GM21825 (cell line): ENCODE data around the gene OR10D3.
A peak's percentile ranks its signal among the peaks of the same experiment; 100 is the strongest.
"Not testable (repeated sequence)": the region's sequence is repeated elsewhere in the genome, so short reads cannot be mapped to it uniquely, and the experiment has no call there.

Experiments
- ATAC-seq: cut with Tn5 transposase; IDR thresholded peaks from one replicate; pipeline ENCODE4 v1.9.1; 2021; ENCODE audit warnings: mild to moderate bottlenecking, moderate library complexity; ENCODE audit not compliant: unreplicated experiment

OR10D3 gene

DNA sequence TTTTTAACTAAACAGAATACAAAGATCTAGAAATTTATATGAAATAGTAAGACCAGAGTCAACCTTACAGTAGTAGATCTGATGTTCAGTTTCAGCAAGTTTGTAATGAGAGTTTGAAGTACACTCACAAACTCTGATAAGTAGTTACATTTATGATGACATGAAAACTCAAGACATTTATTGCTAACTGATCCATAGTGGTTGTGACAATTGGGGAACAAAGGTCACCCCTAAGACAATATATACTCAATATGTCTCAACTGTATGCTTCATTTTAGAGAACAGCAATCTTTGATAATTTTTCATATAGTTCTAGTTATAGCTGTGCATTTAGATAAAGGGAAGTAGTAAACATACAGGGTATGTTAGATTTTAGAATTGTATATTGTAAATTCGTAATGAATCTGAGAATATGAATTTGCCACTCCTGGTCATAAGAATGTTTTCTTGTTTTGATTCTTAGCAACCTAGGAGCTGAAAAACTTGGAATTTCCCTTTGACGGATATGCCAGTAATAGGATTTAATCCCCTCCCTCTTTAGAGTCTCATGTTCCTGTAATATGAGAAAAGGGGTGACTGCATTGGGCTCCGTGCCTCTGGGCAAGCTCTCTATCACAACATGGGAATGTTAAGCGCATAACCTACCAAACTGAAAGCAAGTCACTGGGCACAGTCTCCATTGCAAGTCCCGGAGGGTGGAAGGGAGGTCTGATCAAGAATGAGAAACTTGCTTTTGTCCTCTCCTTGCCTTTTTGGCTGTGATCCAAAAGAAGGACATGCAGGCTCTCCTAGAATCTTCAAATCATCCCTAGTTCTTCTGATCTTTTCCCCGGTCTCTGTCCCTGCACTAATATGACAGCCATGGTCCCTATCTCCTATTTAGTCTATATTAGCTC lies 11.4 kb downstream of the OR10D3 start:
- ATAC-seq: no peak

DNA sequence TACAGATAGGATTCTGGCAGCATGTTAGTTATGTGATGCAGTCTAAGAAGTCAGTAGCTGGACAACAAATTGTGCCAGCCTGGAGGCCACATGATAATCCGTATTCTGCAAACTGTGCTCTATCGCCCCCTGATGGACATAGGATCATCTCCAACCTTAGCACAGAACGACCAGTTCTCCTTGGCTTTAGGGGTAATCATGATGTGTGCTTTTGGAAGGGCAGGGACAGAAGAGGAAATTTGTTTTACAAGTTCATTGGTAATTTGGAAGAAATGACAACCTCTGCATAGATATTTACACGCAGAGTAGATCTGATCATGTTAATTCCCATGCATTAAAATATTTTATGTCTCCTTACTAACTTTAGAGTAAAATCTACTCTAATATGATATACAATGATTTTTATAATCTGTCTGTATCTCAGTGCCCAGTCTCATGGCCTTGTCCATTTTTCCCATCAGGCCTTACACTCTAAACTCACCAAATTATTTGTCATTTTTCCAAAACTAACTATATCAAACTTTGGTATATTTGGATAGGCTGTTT lies 12.1 kb downstream of the OR10D3 start:
- ATAC-seq: peak; percentile 86

DNA sequence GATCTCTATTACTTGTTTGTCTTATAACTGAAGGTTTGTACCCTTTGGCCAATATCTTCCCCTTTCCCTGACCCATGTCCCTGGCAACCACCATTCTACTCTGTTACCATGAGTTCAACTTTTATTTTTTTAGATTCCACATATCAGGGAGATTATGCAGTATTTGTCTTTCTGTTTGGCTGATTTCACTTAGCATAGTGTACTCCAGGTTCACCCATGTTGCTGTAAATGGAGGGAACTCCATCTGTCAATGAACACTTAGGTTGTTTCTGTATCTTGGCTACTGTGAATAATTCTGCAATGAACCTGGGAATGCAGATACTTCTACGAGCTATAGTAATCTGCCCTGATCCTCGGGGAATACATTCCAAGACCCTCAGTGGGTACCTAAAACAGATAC lies 14.9 kb downstream of the OR10D3 start:
- no peak for ATAC-seq

DNA sequence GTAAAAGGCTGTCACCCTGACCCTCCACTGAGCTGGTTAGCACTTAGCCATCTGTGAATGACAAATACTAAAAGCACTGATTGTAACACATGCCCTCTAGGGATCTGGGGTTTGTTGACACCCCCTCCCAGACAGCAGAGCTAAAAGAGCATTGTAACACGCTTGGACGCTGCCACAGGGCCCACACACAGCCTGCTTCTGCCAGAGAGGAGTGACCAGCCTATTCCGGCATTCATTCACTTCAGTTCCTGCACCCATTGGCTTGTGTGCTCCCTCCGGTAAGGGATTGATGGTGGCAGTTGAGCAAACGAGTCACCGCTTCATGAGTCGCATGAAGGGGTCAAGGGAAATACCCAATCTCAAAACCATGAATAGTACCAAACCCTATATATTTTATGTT lies 15.8 kb downstream of the OR10D3 start:
- ATAC-seq: no peak

DNA sequence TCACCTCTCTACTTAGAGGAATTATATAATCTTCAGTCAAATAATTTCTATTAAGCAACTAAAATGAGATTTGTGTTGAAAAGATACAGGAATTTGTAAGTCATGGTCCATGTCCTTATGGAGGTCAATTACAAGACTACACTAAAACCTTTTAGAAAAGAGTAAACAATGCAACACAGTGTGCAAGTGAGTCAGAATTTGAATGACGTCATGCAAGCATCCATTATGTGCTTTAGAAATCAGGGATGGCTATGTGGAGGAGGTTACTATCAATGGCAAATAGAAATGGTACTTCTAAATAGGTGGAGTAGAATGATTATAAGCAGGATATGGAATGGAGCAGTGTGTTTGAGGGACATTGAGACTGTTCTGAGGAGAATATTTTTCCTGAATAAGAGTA lies 16.6 kb downstream of the OR10D3 start:
- ATAC-seq: no peak

DNA sequence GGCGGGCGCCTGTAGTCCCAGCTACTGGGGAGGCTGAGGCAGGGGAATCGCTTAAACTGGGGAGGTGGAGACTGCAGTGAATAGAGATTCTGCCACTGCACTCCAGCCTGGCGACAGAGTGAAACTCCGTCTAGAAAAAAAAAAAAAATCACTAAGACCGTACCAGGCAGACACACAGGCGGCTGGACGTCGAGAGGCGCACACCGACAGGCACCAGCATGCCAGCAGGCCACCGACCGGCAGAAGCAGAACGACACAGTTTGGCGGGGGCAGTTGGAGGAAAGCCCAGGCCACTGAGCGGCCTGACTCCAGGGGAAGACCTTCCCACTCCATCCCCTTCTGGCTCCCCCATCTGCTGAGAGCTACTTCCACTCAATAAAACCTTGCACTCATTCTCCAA lies 17.5 kb downstream of the OR10D3 start:
- no peak for ATAC-seq

DNA sequence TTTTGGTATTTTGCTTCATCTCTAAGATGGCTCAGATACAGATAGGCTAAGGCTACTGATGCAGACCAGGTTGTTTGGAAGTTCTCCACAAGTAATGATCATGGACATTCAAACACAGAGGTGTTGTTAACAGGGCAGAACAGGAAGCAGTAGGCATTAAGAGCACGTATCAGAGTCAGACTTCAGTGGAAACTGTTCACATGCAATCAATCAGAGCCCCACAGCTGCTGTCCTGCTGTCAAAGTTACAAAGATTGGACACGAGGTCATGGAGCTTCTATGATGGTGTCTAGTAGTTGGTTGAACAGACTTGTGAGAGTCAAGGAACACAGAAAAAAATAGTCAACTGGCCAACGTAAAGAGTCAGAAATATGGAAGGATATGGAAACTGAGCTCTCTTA lies 19.8 kb downstream of the OR10D3 start:
- no peak for ATAC-seq

DNA sequence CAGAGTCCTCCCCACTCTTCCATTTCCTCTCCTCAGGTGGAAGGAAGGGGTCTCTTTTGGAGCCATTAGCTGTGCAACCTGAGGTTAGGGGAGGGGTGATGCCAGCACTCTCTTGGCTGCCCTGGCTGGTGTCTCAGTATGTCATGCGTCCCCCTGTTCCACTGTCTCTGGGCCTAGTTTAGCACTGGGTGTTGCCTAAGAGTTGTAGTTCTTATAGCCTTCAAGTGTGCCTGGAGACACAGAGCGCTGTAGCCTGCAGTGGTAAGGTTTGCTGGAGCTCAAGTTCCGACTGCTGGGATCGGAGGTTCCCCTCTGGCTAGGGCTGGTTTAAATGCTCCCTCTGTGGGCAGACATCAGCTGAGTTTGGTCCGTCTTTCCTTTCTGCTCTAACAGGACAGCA lies 20.9 kb downstream of the OR10D3 start:
- ATAC-seq: no peak

DNA sequence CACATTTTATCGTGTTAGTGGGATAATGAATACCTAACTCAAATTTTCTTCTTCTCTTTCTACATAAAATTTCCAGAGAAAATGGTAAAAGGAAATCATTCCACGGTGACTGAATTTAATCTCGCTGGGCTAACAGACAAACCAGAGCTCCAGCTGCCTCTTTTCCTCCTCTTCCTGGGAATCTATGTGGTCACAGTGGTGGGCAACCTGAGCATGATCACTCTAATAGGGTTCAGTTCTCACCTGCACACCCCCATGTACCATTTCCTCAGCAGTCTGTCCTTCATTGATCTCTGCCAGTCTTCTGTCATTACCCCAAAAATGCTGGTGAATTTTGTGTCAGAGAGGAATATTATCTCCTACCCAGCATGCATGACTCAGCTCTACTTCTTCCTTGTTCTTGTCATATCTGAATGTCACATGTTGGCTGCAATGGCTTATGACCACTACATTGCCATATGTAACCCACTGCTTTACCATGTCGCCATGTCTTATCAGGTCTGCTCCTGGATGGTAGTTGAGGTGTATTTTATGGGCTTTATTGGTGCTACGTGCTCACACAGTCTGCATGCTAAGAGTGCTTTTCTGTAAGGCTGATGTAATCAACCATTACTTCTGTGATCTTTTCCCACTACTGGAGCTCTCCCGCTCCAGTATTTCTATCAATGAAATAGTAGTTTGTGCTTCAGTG lies 24.1 kb downstream of the OR10D3 start:
- no peak for ATAC-seq

DNA sequence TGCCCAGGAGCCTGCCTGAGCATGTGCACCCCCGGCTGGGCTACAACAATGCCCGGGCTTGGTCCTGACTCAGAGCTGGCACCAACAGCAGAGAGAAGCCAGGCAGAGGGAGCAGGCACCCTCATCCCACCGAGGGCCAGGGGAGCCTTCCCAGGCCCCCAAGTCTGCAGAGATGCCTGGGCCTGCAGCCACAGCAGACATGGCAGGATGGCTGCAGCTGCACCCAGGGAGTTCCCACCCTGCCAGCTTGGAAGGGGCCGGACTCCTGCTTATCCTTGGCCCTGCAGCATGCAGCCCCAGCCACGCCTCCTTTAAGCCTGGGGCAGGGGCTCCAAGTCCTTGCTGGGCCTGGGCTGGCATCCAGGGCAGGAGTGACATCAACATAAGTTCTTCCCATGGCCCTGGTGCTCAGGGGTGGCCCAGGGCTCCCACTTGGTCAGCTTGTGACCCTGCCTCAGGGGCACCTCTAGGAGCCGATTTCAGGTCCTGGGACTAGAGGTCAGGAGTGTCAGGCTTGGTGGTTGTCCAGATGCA lies 26.7 kb downstream of the OR10D3 start:
- no peak for ATAC-seq

DNA sequence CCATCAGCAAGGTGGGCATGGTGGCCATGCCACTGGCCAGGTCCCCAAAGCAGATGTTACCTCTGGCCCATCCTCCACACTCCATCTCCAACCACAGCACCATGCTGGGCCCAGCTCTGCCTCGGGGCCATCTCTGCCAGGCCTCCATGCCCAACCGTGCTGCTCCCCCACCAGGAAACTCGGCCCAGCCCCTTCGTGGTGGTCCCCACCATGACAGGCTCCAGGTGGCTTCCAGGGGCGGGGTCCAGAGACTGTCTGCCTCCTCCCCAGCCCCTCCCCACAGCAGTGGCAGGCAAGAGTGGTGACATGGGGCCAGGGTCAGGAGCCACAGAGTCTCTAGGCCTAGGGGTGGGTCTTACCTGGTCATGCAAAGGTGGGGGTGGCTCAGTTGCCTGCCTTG lies 27.3 kb downstream of the OR10D3 start:
- ATAC-seq: no peak

DNA sequence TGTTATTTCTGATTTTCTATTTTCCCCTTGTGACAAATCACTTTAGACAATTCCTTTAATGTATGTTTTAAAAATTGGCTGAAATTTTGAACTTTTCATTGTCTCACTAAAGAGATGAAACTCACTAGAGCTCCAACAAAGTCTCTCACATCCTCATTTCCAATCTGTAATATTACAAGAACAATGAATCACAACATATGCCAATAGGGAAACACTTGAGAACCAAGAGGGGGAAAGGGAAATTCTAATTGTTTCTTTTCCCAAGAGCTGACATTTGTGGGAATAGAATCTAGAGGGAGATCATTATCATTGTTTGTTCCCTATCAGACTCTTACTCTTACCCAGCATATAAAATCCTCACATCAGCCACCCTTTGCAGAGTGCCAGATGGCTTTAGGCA lies 28.2 kb downstream of the OR10D3 start:
- no peak for ATAC-seq

DNA sequence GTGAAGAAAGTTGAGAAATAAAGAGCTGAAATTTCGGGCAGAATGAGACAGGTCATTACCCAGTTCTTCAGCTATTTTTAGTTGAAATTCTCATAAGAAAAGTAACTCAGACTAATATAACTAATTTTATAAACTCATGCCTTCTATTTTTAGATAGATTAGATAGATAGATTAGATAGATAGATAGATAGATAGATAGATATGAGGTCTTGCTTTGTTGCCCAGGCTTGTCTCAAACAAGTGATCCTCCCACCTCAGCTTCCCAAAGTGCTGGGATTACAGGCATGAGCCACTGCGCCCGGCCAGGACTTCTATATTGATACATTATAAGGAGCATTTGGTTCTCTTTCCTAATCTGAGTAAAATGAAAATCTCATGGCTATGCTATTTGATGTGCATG lies 30.9 kb downstream of the OR10D3 start:
- no peak for ATAC-seq

DNA sequence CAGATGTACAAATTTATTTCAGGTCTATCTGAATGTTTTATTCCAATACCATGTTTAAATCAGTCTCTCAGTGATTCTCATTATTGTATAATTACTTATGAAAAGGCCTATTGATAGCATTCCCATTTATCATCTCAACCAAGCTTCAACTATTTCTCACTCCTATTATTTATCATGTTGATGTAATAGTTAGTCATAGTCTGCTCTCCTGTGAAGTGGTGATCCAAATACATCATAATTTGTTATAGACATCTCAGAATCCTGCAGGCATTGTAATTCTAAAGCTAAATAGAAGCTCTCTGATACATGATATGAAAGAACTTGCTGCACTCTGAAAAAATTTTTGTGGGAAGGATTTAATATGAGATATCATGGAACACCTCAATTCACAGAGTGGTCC lies 36.0 kb downstream of the OR10D3 start:
- no peak for ATAC-seq

DNA sequence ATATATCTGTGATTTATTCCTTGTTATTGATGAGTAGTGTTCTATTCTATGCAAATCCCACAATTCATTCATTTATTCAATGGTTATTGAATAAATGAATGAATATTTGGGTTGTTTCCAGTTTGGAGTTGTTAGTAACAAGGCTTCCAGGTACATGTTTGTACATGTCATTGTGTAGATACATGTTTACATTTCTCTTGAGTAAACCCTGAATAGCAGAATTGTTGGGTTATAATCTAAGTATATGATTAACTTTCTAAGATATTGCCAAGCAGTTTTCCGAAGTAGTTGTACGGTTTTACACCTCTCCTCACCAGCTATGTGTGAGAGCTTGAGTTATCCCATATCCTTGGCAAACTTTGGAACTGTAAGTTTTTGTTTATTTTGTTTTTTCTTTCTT lies 39.3 kb downstream of the OR10D3 start:
- ATAC-seq: no peak

DNA sequence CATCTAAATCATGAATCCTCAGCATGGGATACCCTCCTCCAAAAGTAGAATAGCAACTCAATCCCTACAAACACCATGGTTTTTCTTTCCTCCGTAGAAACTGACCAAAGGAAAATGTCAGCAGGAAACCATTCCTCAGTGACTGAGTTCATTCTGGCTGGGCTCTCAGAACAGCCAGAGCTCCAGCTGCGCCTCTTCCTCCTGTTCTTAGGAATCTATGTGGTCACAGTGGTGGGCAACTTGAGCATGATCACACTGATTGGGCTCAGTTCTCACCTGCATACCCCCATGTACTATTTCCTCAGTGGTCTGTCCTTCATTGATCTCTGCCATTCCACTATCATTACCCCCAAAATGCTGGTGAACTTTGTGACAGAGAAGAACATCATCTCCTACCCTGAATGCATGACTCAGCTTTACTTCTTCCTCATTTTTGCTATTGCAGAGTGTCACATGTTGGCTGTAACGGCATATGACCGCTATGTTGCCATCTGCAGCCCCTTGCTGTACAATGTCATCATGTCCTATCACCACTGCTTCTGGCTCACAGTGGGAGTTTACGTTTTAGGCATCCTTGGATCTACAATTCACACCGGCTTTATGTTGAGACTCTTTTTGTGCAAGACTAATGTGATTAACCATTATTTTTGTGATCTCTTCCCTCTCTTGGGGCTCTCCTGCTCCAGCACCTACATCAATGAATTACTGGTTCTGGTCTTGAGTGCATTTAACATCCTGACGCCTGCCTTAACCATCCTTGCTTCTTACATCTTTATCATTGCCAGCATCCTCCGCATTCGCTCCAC lies 41.7 kb downstream of the OR10D3 start:
- not testable (repeated sequence) for ATAC-seq

DNA sequence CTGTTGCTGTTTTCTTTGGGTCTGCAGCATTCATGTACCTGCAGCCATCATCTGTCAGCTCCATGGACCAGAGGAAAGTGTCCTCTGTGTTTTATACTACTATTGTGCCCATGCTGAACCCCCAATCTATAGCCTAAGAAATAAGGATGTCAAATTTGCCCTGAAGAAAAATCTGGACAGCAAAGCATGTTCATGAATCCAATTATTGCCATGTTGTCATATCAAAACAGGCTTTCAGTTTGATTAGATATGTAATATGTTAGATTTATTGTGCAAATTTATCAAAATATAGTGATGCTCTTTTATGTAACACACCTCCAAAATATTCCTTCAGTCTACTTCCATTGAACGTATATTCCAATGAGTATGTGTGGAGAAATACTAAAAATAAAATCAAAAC lies 42.3 kb downstream of the OR10D3 start:
- no peak for ATAC-seq

DNA sequence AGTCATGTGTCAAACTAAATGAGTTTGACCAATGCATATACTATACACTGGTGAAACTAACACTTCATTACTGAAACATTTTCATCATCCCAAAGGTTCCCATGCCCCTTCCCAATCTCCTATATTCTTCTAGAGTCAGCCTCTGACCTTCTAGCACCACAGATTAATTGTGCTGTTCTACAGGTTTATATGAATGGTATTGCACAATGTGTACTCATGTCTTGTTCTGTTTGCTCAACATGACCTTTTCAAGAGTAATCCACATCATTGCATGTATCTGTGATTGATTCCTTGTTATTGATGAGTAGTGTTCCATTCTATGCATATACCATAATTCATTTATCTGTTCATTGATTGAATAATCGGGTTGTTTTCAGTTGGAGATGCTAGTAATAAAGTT lies 50.2 kb downstream of the OR10D3 start:
- ATAC-seq: no peak
